WTC11 (cell line): ENCODE data around the gene NR3C1. TPM values are rescaled to one million over a fixed set of nuclear protein-coding genes. Genes with fewer than 3 reads are reported as not detected.
A peak's percentile ranks its signal among the peaks of the same experiment; 100 is the strongest.
"Not testable (repeated sequence)": the region's sequence is repeated elsewhere in the genome, so short reads cannot be mapped to it uniquely, and the experiment has no call there.

ENCODE experiments used
- ATAC-seq: fragments of 200-7000 bp; cut with Tn5 transposase; 2 replicates; pipeline ENCODE4 v1.10.0; 2021; ENCODE audit warnings: mild to moderate bottlenecking, moderate library complexity
- CTCF ChIA-PET: fragments of 300-600 bp; sonication (Branson Sonifier 250); formaldehyde crosslinking; loops from one replicate; lab custom pipeline; 2021; ENCODE audit warnings: antibody characterized with exemption; lab: Charles Lee
- POLR2A ChIA-PET: fragments of 350-600 bp; sonication (Branson Sonifier 250); formaldehyde crosslinking; loops from one replicate; lab custom pipeline; 2021; ENCODE audit warnings: antibody characterized with exemption; lab: Charles Lee
- DNase-seq: peaks from one replicate; pipeline ENCODE4 v3.0.0; 2021; ENCODE audit warnings: low spot score
- H3K27ac Mint-ChIP-seq: 2 replicates; pipeline ENCODE4 v1.8.0; 2021; ENCODE audit warnings: mixed read lengths
- H3K27me3 Mint-ChIP-seq: 2 replicates; pipeline ENCODE4 v1.8.0; 2021; ENCODE audit warnings: low read depth, mild to moderate bottlenecking, moderate library complexity, mixed read lengths
- H3K36me3 Mint-ChIP-seq: 2 replicates; pipeline ENCODE4 v1.8.0; 2021; ENCODE audit warnings: mixed read lengths
- H3K4me1 Mint-ChIP-seq: 2 replicates; pipeline ENCODE4 v1.8.0; 2022; ENCODE audit warnings: mixed read lengths
- H3K4me3 Mint-ChIP-seq: 2 replicates; pipeline ENCODE4 v1.8.0; 2021; ENCODE audit warnings: mild to moderate bottlenecking, moderate library complexity, mixed read lengths
- H3K9me3 Mint-ChIP-seq: 2 replicates; pipeline ENCODE4 v1.8.0; 2021; ENCODE audit warnings: mixed read lengths
- ATF1 ChIP-seq: sonication (generic); formaldehyde crosslinking; IDR thresholded peaks from 2 replicates; pipeline ENCODE4 v1.8.1; 2023; ENCODE audit warnings: mild to moderate bottlenecking, moderate library complexity, missing genetic modification reagents
- EMX1 ChIP-seq: fragments of 250-450 bp; sonication (Bioruptor Pico); IDR thresholded peaks from 2 replicates; pipeline ENCODE4 v1.8.0; 2021; ENCODE audit warnings: mild to moderate bottlenecking
- FOXK1 ChIP-seq: sonication (generic); formaldehyde crosslinking; IDR thresholded peaks from 2 replicates; pipeline ENCODE4 v1.8.0; 2022; ENCODE audit warnings: mild to moderate bottlenecking, moderate library complexity, missing genetic modification reagents
- GABPB1 ChIP-seq: sonication (generic); formaldehyde crosslinking; IDR thresholded peaks from 2 replicates; pipeline ENCODE4 v1.8.1; 2023; ENCODE audit warnings: mild to moderate bottlenecking, missing genetic modification reagents
- KAT7 ChIP-seq: sonication (generic); formaldehyde crosslinking; IDR thresholded peaks from 2 replicates; pipeline ENCODE4 v1.8.1; 2023; ENCODE audit warnings: missing genetic modification reagents, mild to moderate bottlenecking, borderline replicate concordance
- MAX ChIP-seq: sonication (generic); formaldehyde crosslinking; IDR thresholded peaks from 2 replicates; pipeline ENCODE4 v1.8.0; 2022; ENCODE audit warnings: mild to moderate bottlenecking, missing genetic modification reagents
- OVOL2 ChIP-seq: fragments of 250-450 bp; sonication (Bioruptor Pico); IDR thresholded peaks from 2 replicates; pipeline ENCODE4 v1.9.0; 2021; ENCODE audit warnings: mild to moderate bottlenecking, borderline replicate concordance
- TCF7 ChIP-seq: sonication (generic); formaldehyde crosslinking; IDR thresholded peaks from 2 replicates; pipeline ENCODE4 v1.8.0; 2022; ENCODE audit warnings: mild to moderate bottlenecking, low read depth, missing genetic modification reagents, moderate library complexity
- ZNF425 ChIP-seq: fragments of 250-450 bp; sonication (Bioruptor Pico); conservative IDR thresholded peaks from 2 replicates; pipeline ENCODE4 v1.9.0; 2021; ENCODE audit warnings: mild to moderate bottlenecking
- ZNF671 ChIP-seq: fragments of 250-450 bp; sonication (Bioruptor Pico); IDR thresholded peaks from 2 replicates; pipeline ENCODE4 v1.8.0; 2021; ENCODE audit warnings: mild to moderate bottlenecking
- total RNA-seq: library from RNA; stranded (reverse); gene quantifications from 3 replicates; pipeline ENCODE4 v1.2.3, GENCODE V29; 2021
- TF ChIP-seq, protein P1 (sequence below): fragments of 250-450 bp; sonication (Bioruptor Pico); IDR thresholded peaks from 2 replicates; pipeline ENCODE4 v2.1.2; 2022; ENCODE audit warnings: mild to moderate bottlenecking, moderate library complexity
- TF ChIP-seq, protein P2 (sequence below): sonication (generic); formaldehyde crosslinking; IDR thresholded peaks from 2 replicates; pipeline ENCODE4 v1.8.1; 2022; ENCODE audit warnings: mild to moderate bottlenecking, moderate library complexity, missing genetic modification reagents
- TF ChIP-seq, protein P3 (sequence below): sonication (generic); formaldehyde crosslinking; conservative IDR thresholded peaks from 2 replicates; pipeline ENCODE4 v1.8.1; 2023; ENCODE audit warnings: mild to moderate bottlenecking, low read depth, missing genetic modification reagents, moderate library complexity
- TF ChIP-seq, protein P4 (sequence below): sonication (generic); formaldehyde crosslinking; IDR thresholded peaks from 2 replicates; pipeline ENCODE4 v1.8.0; 2022; ENCODE audit warnings: missing genetic modification reagents

The NR3C1 gene
- total RNA-seq, 1 experiment from 2014 or later, result 15.0 TPM

DNA sequence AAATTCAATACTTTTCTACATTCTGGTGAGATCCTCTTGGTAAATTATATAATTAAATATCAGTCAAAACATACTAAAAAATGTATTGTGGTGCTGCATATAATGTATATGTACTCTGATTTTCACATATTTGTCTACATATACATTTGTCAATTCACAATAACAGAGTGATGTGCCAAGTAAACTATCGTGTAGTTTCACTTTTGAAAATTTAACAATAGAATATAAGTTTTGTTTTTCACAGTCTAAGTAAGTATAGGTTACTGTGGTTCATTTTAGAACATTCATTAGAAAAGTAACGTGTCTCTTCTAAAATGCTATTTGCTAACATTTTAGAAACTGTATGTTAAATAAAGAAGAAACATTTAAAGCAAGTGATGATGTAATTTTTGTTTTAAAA is 73.6 kb downstream of the NR3C1 start (continued):
- TF ChIP-seq, protein P1, sequence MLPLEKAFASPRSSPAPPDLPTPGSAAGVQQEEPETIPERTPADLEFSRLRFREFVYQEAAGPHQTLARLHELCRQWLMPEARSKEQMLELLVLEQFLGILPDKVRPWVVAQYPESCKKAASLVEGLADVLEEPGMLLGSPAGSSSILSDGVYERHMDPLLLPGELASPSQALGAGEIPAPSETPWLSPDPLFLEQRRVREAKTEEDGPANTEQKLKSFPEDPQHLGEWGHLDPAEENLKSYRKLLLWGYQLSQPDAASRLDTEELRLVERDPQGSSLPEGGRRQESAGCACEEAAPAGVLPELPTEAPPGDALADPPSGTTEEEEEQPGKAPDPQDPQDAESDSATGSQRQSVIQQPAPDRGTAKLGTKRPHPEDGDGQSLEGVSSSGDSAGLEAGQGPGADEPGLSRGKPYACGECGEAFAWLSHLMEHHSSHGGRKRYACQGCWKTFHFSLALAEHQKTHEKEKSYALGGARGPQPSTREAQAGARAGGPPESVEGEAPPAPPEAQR (CRISPR knock-in tag), result no peak
- TF ChIP-seq EMX1 (no peak), MAX (CRISPR knock-in tag) (no peak), KAT7 (CRISPR knock-in tag) (no peak), FOXK1 (no peak), ATF1 (CRISPR knock-in tag) (no peak), ZNF671 (CRISPR knock-in tag) (no peak), GABPB1 (no peak), TCF7 (CRISPR knock-in tag) (no peak), OVOL2 (CRISPR knock-in tag) (no peak)
- TF ChIP-seq, protein P2, sequence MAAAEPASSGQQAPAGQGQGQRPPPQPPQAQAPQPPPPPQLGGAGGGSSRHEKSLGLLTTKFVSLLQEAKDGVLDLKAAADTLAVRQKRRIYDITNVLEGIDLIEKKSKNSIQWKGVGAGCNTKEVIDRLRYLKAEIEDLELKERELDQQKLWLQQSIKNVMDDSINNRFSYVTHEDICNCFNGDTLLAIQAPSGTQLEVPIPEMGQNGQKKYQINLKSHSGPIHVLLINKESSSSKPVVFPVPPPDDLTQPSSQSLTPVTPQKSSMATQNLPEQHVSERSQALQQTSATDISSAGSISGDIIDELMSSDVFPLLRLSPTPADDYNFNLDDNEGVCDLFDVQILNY, result no peak
- TF ChIP-seq, protein P3, sequence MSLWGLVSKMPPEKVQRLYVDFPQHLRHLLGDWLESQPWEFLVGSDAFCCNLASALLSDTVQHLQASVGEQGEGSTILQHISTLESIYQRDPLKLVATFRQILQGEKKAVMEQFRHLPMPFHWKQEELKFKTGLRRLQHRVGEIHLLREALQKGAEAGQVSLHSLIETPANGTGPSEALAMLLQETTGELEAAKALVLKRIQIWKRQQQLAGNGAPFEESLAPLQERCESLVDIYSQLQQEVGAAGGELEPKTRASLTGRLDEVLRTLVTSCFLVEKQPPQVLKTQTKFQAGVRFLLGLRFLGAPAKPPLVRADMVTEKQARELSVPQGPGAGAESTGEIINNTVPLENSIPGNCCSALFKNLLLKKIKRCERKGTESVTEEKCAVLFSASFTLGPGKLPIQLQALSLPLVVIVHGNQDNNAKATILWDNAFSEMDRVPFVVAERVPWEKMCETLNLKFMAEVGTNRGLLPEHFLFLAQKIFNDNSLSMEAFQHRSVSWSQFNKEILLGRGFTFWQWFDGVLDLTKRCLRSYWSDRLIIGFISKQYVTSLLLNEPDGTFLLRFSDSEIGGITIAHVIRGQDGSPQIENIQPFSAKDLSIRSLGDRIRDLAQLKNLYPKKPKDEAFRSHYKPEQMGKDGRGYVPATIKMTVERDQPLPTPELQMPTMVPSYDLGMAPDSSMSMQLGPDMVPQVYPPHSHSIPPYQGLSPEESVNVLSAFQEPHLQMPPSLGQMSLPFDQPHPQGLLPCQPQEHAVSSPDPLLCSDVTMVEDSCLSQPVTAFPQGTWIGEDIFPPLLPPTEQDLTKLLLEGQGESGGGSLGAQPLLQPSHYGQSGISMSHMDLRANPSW (CRISPR knock-in tag), result no peak
- TF ChIP-seq, all 79 proteins: peak for 0

DNA sequence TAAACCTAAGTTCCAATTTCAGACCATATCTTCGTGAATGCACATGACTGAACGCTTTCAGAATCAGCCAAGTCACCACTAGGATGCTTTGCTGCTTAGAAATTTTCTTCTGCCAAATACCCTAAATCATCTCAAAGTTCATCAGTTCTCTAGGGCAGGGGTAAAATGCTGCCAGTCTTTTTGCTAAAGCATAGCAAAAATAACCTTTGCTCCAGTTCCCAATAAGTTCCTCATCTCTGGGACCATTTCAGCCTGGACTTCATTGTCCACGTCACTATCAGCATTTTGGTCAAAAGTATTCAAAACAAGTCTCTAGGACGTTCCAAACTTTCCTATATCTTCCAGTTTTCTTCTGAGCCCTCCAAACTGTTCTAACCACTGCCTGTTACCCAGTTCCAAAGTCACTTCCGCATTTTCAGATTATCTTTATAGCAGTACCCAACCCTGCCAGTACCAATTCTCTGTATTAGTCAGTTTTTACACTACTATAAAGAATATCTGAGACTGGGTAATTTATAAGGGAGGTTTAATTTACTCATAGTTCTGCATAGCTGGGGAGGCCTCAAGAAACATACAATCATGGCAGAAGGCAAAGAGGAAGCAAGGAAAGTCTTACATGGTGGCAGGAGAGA is 74.8 kb downstream of the NR3C1 start:
- peaks cover 34% of the 10 kb centered on the region for H3K9me3 Mint-ChIP-seq
- CTCF ChIA-PET, result no interaction called here
- no peaks in the 10 kb centered on the region for H3K4me1 Mint-ChIP-seq
- no peak for DNase-seq
- no peaks in the 10 kb centered on the region for H3K27me3 Mint-ChIP-seq
- ATAC-seq, result no peak
- H3K36me3 Mint-ChIP-seq, result peaks cover 23% of the 10 kb centered on the region
- H3K27ac Mint-ChIP-seq, result no peak overlapping the region
- POLR2A ChIA-PET, result no interaction called here
- no peak overlapping the region for H3K4me3 Mint-ChIP-seq
- TF ChIP-seq, protein P4, sequence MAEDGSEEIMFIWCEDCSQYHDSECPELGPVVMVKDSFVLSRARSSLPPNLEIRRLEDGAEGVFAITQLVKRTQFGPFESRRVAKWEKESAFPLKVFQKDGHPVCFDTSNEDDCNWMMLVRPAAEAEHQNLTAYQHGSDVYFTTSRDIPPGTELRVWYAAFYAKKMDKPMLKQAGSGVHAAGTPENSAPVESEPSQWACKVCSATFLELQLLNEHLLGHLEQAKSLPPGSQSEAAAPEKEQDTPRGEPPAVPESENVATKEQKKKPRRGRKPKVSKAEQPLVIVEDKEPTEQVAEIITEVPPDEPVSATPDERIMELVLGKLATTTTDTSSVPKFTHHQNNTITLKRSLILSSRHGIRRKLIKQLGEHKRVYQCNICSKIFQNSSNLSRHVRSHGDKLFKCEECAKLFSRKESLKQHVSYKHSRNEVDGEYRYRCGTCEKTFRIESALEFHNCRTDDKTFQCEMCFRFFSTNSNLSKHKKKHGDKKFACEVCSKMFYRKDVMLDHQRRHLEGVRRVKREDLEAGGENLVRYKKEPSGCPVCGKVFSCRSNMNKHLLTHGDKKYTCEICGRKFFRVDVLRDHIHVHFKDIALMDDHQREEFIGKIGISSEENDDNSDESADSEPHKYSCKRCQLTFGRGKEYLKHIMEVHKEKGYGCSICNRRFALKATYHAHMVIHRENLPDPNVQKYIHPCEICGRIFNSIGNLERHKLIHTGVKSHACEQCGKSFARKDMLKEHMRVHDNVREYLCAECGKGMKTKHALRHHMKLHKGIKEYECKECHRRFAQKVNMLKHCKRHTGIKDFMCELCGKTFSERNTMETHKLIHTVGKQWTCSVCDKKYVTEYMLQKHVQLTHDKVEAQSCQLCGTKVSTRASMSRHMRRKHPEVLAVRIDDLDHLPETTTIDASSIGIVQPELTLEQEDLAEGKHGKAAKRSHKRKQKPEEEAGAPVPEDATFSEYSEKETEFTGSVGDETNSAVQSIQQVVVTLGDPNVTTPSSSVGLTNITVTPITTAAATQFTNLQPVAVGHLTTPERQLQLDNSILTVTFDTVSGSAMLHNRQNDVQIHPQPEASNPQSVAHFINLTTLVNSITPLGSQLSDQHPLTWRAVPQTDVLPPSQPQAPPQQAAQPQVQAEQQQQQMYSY (CRISPR knock-in tag), result 0 out of 2 replicates have a peak, but pooled peaks have one; percentile 25
- no peak for TF ChIP-seq ZNF425 (CRISPR knock-in tag)
- TF ChIP-seq, all 79 proteins: peak for 1

DNA sequence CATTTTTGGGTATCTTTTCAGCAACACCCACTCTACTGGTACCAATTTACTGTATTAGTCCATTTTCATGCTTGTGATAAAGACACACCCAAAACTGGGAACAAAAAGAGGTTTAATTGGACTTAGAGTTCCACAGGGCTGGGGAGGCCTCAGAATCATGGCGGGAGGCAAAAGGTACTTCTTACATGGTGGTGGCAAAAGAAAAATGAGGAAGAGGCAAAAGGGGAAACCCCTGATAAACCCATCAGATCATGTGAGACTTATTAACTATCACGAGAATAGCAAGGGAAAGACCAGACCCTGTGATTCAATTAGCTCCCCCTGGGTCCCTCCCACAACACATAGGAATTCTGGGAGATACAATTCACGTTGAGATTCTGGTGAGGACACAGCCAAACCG is 78.4 kb downstream of the NR3C1 start:
- POLR2A ChIA-PET, ATAC-seq, CTCF ChIA-PET, H3K4me1 Mint-ChIP-seq, H3K27ac Mint-ChIP-seq, DNase-seq, H3K27me3 Mint-ChIP-seq, H3K4me3 Mint-ChIP-seq: not testable (repeated sequence)
- Mint-ChIP-seq H3K9me3 (peaks cover 41% of the 10 kb centered on the region), H3K36me3 (peaks cover 23% of the 10 kb centered on the region)

- H3K27me3 Mint-ChIP-seq, H3K4me3 Mint-ChIP-seq, H3K4me1 Mint-ChIP-seq, POLR2A ChIA-PET, DNase-seq, H3K27ac Mint-ChIP-seq, ATAC-seq, CTCF ChIA-PET: not testable (repeated sequence)
- Mint-ChIP-seq H3K36me3 (peaks cover 17% of the 10 kb centered on the region), H3K9me3 (peaks cover 32% of the 10 kb centered on the region)
Measured at GRCh38 chr5:143322931-143323630, 80.4 kb downstream of the NR3C1 start.
